ENCODE measurements around the gene SIPA1. TPM values are rescaled to one million over a fixed set of nuclear protein-coding genes. Genes with fewer than 3 reads are reported as not detected.

Gene SIPA1
- total RNA-seq, 1 experiment from 2014 or later: 86.9 TPM

DNA sequence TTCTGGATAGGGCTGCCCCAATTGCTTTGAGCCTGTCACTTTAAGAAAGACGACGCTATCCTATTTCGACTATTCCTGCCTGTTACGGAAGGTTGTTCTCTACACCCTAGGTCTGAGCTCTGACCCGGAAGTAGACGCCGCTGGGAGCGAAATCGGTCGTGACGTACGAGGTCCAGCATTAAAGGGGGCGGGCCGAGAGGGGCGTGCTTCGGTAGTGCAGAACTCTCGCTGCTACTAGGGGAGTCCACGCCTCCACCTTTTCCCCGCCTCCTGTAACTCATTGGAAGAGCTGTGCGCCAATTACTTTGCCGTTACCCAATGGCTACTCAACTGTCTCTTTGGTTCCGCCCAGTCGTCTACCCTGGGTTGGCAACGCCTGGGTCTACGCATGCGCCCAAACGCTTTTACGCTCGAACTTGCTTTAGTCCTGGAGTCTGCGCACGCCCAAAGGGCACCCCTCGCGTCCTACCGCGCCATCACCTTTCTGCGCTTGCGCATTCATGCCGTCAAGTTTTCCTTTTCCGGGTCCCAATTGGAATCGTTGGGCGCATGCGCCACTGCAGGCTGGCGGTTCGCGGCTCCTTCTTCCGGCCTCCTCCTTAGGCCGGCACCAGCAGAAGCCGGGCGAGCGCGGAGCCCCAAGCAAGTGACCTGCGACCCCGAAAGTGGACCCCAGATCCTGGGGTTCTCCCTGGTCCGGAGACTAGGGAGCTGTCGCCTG, 22.5 kb upstream of the SIPA1 start, which contains the start of gene PCNX3:
PCNX3 (plus strand) TSS at position 548 of the 721 bp plus-strand sequence. CDS start 536 bp downstream, outside the sequence.
- ChIA-PET POLR2A (interaction anchor here (0.6 to 1.0 kb wide), 3 partner anchors 8 to 44 kb away, joined by 3 to 5 read pairs (median 4); no protein-coding TSS in a partner anchor), CTCF (interaction anchor here (0.7 to 1.2 kb wide), 3 partner anchors 23 to 43 kb away, joined by 3 to 5 read pairs (median 4); partner anchors contain the start of genes EHBP1L1, FAM89B and SIPA1)
- peaks cover 40% of the 10 kb centered on the region for H3K4me1 ChIP-seq (ENCODE audit: control insufficient read depth, insufficient read depth, low read length)
- H3K27ac ChIP-seq (ENCODE audit: low read length): peak within 1 kb of the TSS; percentile 92
- no TSS peak for BruUV-seq (replicated peaks)
- peak within 1 kb of the TSS; percentile 88 to 97 for H3K4me3 ChIP-seq (ENCODE audit: low read depth in 2 of 2, low read length in 2 of 2)
- H3K27me3 ChIP-seq (ENCODE audit: control insufficient read depth, insufficient read depth, low read length): no peaks in the 10 kb centered on the region
- no peaks in the 10 kb centered on the region for H3K9me3 ChIP-seq (ENCODE audit: control insufficient read depth, insufficient read depth, low read depth, low read length)
- in situ Hi-C loops (cut with HindIII; ENCODE audit: low pct_unique_long_range_greater_than_20kb, low sequenced_read_pairs): no loop called here
- H3K36me3 ChIP-seq (ENCODE audit: control insufficient read depth, insufficient read depth, low read length): peaks cover 18% of the 10 kb centered on the region
- intact Hi-C loops (cut with micrococcal nuclease; ENCODE audit: unreplicated experiment): loop anchor here (2.0 kb wide), 1 partner anchor 39 kb away; the partner anchor contains the start of gene EHBP1L1
- ATAC-seq: peak; percentile 88
- TF ChIP-seq, protein P1, sequence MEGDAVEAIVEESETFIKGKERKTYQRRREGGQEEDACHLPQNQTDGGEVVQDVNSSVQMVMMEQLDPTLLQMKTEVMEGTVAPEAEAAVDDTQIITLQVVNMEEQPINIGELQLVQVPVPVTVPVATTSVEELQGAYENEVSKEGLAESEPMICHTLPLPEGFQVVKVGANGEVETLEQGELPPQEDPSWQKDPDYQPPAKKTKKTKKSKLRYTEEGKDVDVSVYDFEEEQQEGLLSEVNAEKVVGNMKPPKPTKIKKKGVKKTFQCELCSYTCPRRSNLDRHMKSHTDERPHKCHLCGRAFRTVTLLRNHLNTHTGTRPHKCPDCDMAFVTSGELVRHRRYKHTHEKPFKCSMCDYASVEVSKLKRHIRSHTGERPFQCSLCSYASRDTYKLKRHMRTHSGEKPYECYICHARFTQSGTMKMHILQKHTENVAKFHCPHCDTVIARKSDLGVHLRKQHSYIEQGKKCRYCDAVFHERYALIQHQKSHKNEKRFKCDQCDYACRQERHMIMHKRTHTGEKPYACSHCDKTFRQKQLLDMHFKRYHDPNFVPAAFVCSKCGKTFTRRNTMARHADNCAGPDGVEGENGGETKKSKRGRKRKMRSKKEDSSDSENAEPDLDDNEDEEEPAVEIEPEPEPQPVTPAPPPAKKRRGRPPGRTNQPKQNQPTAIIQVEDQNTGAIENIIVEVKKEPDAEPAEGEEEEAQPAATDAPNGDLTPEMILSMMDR (IDR thresholded peaks at IDR 0.05): no peak
- TF ChIP-seq SIN3A (IDR thresholded peaks at IDR 0.05; ENCODE audit: borderline replicate concordance, insufficient read depth, low read depth, low read length) (0 out of 2 replicates have a peak, but pooled peaks have one; percentile 47), POLR2AphosphoS5 (IDR thresholded peaks at IDR 0.05; ENCODE audit: low read depth, low read length) (peak; percentile 74), TCF7L2 (IDR thresholded peaks at IDR 0.05; ENCODE audit: low read depth, low read length) (0 out of 2 replicates have a peak, but pooled peaks have one; percentile 13)
- TF ChIP-seq, protein P2, sequence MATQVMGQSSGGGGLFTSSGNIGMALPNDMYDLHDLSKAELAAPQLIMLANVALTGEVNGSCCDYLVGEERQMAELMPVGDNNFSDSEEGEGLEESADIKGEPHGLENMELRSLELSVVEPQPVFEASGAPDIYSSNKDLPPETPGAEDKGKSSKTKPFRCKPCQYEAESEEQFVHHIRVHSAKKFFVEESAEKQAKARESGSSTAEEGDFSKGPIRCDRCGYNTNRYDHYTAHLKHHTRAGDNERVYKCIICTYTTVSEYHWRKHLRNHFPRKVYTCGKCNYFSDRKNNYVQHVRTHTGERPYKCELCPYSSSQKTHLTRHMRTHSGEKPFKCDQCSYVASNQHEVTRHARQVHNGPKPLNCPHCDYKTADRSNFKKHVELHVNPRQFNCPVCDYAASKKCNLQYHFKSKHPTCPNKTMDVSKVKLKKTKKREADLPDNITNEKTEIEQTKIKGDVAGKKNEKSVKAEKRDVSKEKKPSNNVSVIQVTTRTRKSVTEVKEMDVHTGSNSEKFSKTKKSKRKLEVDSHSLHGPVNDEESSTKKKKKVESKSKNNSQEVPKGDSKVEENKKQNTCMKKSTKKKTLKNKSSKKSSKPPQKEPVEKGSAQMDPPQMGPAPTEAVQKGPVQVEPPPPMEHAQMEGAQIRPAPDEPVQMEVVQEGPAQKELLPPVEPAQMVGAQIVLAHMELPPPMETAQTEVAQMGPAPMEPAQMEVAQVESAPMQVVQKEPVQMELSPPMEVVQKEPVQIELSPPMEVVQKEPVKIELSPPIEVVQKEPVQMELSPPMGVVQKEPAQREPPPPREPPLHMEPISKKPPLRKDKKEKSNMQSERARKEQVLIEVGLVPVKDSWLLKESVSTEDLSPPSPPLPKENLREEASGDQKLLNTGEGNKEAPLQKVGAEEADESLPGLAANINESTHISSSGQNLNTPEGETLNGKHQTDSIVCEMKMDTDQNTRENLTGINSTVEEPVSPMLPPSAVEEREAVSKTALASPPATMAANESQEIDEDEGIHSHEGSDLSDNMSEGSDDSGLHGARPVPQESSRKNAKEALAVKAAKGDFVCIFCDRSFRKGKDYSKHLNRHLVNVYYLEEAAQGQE (IDR thresholded peaks at IDR 0.05; ENCODE audit: insufficient read depth in 1 of 2, low read depth in 2 of 2, low read length in 1 of 2): peak in 1 of 2 experiments; percentile 46; a peak in 1 of 4 replicates
- peak; percentile 100 for DNase-seq (ENCODE audit: low read depth, low spot score)

DNA sequence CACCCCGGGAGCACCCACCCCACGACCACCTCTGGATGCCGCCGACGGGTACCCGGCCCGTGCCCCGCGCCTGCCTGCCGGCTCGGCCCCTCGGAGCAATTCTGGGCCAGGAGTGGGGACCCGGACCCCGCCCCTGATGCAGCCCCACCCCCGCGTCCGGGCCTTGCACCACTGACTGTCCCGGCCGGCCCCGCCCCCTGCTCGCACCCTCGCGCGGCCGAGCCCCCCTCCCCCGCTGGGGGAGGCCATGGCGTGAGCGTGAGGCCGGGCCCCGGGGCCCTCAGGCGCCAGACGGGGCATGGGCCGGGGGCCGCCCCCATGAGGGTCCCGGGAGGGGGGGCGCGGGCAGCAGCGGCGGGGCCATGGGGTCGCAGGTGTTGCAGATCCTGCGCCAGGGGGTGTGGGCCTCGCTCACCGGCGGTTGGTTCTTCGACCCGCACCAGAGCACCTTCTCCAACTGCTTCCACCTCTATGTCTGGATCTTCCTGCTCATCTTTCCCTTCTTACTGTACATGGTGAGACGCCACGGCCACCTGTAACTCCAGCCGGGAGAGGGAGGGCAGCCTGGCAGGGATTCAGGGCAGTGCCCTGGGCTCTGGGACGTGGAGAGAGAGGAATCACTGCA, 21.8 kb upstream of the SIPA1 start:
- Histone ChIP-seq H3K27ac (ENCODE audit: low read length) (peak overlapping the region; percentile 89), H3K4me3 (ENCODE audit: low read depth in 2 of 2, low read length in 2 of 2) (peak overlapping the region; percentile 88 to 97), H3K27me3 (ENCODE audit: control insufficient read depth, insufficient read depth, low read length) (no peaks in the 10 kb centered on the region), H3K9me3 (ENCODE audit: control insufficient read depth, insufficient read depth, low read depth, low read length) (no peaks in the 10 kb centered on the region), H3K36me3 (ENCODE audit: control insufficient read depth, insufficient read depth, low read length) (peaks cover 19% of the 10 kb centered on the region), H3K4me1 (ENCODE audit: control insufficient read depth, insufficient read depth, low read length) (peaks cover 33% of the 10 kb centered on the region)
- ChIA-PET POLR2A (interaction anchor here (0.6 kb wide), 1 partner anchor 38 kb away, joined by 4 read pairs; no protein-coding TSS in a partner anchor), CTCF (interaction anchor here (1.1 kb wide), 1 partner anchor 22 kb away, joined by 3 read pairs; the partner anchor contains the start of gene SIPA1)
- ATAC-seq: peak; percentile 16
- intact Hi-C loops (cut with micrococcal nuclease; ENCODE audit: unreplicated experiment): loop anchor here (2.0 kb wide), 1 partner anchor 39 kb away; the partner anchor contains the start of gene EHBP1L1
- no TSS peak for BruUV-seq (replicated peaks)
- in situ Hi-C loops (cut with HindIII; ENCODE audit: low pct_unique_long_range_greater_than_20kb, low sequenced_read_pairs): no loop called here
- no peak for DNase-seq (ENCODE audit: low read depth, low spot score)
- TF ChIP-seq SIN3A (IDR thresholded peaks at IDR 0.05; ENCODE audit: borderline replicate concordance, insufficient read depth, low read depth, low read length) (0 out of 2 replicates have a peak, but pooled peaks have one; percentile 29), TCF7L2 (IDR thresholded peaks at IDR 0.05; ENCODE audit: low read depth, low read length) (no peak), POLR2AphosphoS5 (IDR thresholded peaks at IDR 0.05; ENCODE audit: low read depth, low read length) (no peak)

All from Panc1 (cell line).